NCI-H2196 treated with DMSO at 0.1 percent for 48 hours (cell line): ENCODE results near the gene LHFPL4.

Experiments
- DNase-seq: peaks from one replicate; lab custom pipeline; 2025; ENCODE audit not compliant: unreplicated experiment; lab: John Stamatoyannopoulos, UW

LHFPL4 gene

DNA sequence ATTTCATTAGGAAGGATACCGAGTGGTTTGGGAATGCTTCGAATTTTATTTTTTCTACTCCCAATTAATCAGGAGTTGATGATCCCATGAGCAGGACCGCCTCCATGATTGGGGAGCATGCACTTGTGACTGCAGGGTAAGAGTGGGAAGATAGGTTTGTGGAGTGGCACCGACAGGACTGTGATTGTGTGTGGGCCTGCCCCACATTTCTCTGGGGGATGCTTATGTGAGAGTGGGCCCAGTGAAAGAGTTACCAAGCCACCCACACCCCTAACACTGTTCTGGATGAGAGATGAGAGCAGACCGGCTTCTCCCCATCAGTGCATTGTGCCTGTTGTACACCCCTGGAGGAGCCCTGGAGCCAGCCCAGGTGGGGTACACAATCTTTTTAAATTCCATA lies 76.7 kb downstream of the LHFPL4 start:
- DNase-seq, result no peak

DNA sequence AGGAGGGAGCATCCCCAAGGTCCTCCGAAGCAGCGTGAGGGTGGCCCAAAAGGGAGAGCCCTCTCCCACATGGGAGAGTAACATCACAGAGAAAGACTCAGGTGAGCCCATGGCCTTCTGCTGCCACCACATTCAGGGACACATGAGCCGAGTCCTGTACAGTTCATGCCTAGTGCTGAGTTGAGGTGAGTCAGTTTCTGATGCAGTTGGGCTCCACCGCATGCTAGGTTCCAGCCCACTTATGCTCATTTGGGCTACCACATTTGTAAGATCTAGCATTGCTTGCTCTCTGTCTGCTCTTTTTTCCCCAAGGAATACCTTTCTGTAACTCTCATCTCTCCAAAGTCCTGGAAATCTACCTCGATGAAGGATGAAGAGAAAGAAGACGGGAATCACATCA lies 79.1 kb downstream of the LHFPL4 start:
- no peak for DNase-seq

DNA sequence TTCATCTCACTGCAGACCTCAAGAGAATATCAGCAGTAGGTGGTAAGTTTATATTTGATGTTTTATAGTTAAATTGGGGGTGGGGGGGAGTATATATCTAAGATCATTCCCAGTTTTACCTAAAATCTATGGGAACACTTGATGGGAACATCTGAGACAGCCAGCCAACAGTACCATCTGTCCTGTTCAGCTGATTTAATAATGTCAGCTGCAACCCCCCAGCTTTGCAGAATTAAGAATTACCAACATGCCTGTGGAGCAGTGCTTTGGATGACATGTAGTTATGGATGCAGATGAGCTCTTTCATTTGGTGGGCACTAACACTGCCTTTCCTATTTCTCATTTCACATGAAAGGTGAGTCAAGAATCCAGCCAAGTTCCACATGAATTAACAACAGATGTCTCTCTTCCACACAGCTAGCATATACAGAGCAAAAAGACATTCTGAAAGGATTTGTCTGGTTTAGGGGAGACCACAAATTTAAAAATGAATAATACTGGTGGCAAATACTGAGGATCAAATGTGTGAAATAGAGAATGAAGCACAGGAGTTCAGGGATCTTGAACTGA lies 80.0 kb downstream of the LHFPL4 start:
- DNase-seq, result no peak

DNA sequence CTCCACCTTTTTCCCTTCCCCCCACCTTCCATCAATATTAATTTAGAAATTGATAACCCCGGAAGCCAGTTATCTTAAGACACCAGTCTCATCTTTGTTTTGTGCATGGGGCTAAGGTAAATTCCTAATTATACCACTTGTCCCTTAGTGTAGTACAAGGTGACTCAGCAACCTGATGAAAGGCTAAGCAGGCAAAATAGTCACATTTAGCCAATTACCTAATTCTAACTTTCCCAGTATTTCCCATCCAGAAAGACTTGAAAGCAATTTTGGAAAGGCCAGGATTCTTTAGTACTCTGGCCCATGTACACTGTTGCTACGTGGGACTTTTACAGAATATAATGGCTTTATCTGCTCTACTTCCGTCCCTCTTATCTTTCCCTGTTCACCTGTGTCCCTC lies 83.6 kb downstream of the LHFPL4 start:
- DNase-seq, result no peak

DNA sequence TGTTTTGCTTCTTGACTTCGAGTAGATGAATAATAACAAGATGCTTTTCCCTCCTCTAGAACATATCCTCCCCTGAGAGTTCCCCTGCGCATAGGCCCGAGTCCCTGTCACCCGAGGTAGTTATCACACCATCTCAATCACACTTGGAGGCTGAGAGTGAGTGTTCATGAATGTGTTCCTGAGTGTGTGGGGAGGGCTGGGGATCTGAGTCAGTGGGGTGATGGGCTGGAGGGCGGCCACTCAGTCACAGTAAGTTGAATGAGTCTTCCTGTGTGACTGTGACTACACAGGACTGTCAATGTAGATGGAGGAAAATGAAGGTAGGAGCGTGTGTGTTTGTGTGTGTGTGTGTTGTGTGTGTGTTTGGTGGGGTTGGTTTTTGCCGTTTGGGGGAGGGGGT lies 85.2 kb downstream of the LHFPL4 start:
- no peak for DNase-seq

DNA sequence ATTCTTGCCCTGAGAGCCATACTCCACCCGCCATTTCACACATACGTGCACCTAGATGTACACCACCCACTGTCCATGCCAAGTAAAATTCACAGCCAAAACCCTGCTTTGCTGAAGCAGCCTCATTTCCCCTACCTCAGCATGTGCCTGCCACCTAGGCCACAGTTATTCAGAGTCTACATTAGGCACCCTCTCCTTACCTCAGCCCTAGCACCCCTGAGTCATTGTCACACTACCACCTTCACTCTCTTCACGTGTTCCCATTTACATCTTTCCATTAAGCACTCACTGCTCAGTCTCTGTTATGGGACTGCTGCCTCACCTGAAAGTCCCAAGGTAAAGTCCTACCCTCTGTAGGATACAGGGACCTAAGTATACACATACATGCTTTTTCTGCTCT lies 86.2 kb downstream of the LHFPL4 start:
- no peak for DNase-seq

DNA sequence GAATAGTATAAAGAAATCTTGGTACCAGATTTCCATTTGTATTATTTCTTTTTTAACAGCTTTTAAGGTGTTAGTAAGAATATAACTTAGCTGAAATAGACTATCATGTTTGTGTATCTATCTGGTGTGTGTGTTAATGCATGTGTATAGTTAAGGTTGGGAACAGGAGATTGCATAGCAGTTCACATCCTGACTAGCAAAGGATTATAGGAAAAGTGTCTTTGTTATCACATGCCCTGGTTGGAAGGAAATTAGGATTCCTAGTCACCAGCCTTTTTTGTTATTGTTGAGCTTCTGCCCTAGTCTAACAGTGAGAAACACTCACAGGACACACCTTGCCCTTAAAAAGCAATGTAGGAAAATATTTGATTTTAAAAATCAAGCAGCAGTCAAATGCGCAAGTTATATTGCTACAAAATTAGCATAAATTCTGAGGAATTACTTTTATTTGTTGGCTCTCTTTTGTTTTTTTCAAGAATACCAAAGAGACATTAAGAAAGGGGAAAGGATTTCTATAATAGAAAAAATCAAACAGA lies 98.0 kb downstream of the LHFPL4 start:
- no peak for DNase-seq

DNA sequence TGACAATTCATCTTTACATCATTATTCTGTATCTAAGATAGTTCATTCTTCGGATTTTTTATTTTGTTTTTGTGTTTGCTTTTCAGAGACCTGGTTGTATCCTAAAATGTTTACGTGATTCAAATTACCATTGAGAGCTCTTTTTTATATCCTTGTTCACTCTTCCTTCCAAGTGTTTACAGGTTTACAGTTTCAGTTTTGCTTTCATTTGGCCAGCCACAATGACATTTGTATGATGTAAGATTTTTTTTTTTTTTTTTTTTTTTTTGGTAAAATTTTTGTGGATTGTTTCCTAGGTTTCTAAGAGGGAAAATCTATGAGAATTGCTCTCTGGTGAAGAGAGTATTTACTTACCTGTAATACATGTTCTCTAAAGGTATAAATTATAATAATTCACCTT lies 101.2 kb downstream of the LHFPL4 start:
- DNase-seq, result no peak

DNA sequence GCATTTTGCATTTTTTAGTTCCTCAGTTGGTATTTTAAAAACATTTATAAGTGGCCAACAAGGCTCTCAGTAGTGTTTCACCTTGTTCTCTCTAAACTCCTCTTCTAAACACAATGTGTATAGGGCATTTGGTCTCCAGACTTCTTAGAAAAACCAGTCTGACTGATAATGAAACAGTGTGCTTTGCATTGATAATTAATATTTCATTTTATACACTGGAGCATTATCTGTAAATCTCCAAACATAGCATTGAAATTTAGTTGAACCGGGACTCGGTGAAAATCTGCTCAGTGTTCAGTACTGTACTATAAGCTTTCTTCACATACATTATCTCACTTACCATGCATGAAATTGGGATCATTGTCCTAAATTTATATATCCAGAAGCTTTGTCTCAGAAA lies 102.6 kb downstream of the LHFPL4 start:
- DNase-seq, result no peak

DNA sequence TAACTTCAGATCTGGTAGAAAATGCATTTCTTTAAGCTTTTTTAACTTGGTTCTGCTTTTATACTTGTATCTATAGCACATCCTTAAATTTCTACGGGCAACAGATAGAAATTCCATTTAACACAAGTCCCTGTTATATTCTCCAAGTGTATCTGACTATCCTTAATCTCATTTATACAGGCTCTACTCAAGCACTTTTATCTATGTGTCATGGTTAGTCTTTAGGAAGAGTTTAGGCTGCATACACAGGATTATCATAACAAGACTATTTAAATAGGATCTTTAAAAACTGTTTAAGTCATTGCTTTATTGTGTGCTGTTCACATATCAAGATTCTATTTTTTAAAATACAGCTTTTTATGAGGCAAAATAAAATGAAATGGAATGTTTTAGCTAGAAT lies 103.5 kb downstream of the LHFPL4 start:
- DNase-seq, result no peak

DNA sequence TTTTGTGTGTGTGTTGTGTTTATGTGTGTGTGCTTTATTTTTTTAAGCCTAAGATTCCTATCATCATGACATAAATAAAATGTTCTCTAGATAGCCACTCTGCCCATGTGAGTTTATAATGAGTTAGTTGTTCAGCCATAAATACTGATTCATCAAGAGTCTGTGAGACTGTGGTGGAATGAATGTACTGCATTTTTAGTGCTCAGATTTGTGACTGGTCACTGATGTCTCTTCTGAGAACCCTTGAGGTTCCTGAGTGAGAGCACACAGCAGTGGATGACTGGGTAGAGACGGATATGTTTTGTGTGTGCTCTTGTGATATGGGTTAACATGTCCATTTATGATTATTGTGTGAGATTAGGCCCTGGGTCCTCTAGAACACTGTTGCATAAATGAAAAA lies 105.0 kb downstream of the LHFPL4 start:
- DNase-seq, result no peak
